ENCODE results near the gene STOM. TPM values are rescaled to one million over a fixed set of nuclear protein-coding genes. Genes with fewer than 3 reads are reported as not detected.

The STOM gene
- total and polyA plus RNA-seq, 4 donors = 40.5 to 106 (median 63.9) TPM

DNA sequence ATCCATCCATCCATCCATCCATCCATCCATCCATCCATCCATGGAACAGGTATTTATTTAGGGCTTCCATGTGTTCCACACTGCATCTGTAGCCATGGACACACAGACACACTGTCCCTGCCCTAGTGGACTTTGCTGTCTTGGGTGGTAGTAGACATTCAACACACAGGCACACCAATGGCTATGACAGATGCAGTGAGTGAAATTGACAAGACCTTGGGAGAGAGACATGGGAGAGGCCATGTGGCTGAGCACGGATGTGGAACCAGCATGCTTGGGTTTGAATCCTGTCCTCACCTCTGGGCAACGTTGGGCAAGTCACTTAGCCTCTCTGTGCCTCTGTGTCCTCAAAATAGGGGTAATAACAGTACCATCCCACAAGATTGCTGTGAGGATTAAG lies 45.3 kb downstream of the STOM start:
- no peak overlapping the region for H3K27ac ChIP-seq (ENCODE audit: low read depth, low read length)
- 100% methylated on average over 1 of the region's 2 CpGs for WGBS (ENCODE audit: insufficient coverage)
- DNase-seq (ENCODE audit: low read depth in 4 of 6, low spot score in 6 of 6) = no peak
- H3K4me3 ChIP-seq (ENCODE audit: low read depth, low read length) = no peak overlapping the region
- H3K36me3 ChIP-seq (ENCODE audit: control insufficient read depth, insufficient read depth, low read length) = peaks cover 37% of the 10 kb centered on the region
- peaks cover 6% of the 10 kb centered on the region for H3K4me1 ChIP-seq (ENCODE audit: control insufficient read depth, insufficient read depth, low read length)
- no peaks in the 10 kb centered on the region for H3K9me3 ChIP-seq (ENCODE audit: control insufficient read depth, insufficient read depth, low read length)
- H3K27me3 ChIP-seq (ENCODE audit: control insufficient read depth, insufficient read depth, low read length) = no peaks in the 10 kb centered on the region

DNA sequence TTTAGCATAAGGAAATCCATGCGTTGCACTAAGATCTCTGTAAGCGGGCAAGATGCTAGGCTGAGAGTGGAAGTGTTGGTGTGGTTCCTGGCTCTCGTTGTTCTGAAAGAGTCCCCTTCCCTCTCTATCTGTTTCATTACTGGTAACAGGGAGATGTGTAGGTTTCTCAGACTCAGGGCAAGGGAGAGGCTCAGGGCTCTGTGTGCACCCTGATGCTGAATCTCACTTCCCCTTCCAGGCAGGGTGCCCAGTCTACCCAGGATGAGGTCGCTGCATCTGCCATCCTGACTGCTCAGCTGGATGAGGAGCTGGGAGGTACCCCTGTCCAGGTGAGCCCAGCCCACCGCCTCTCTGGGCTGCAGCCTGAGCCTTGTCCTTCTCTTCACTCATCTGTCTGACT lies 45.7 kb downstream of the STOM start:
- H3K4me3 ChIP-seq (ENCODE audit: low read depth, low read length) = no peak overlapping the region
- DNase-seq (ENCODE audit: low read depth in 4 of 6, low spot score in 6 of 6) = no peak
- WGBS (ENCODE audit: insufficient coverage) = 96% methylated on average over 3 of the region's 5 CpGs
- H3K36me3 ChIP-seq (ENCODE audit: control insufficient read depth, insufficient read depth, low read length) = peaks cover 37% of the 10 kb centered on the region
- no peaks in the 10 kb centered on the region for H3K9me3 ChIP-seq (ENCODE audit: control insufficient read depth, insufficient read depth, low read length)
- peaks cover 6% of the 10 kb centered on the region for H3K4me1 ChIP-seq (ENCODE audit: control insufficient read depth, insufficient read depth, low read length)
- H3K27me3 ChIP-seq (ENCODE audit: control insufficient read depth, insufficient read depth, low read length) = no peaks in the 10 kb centered on the region
- H3K27ac ChIP-seq (ENCODE audit: low read depth, low read length) = no peak overlapping the region

DNA sequence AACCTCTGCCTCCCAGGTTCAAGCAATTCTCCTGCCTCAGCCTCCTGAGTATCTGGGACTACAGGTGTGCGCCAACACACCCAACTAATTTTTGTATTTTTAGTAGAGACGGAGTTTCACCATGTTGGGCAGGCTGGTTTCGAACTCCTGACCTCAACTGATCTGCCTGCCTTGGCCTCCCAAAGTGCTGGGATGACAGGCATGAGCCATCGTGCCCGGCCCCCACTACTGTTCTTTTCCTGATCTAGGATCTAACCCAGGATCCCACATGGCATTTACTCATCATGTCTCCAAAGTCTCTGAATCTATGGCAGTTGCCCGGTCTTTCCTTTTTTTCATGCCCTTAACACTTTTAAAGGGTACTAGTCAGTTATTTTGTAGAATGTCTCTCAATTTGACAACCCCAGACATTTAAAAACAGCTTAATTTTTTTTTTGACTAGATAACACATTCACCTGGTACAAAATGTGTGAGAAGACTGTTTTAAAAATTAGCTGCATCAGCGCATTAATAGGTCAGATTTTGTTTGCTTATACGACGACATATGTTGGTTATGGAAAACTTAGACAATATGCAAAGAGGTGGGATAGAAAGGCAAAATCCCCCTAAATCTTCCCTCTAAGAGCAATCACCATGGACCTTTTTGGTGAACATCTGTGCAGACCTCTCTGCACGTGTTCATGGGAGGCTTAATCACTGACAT lies 46.5 kb downstream of the STOM start:
- no peak for DNase-seq (ENCODE audit: low read depth in 4 of 6, low spot score in 6 of 6)
- Histone ChIP-seq H3K4me3 (ENCODE audit: low read depth, low read length) (no peak overlapping the region), H3K9me3 (ENCODE audit: control insufficient read depth, insufficient read depth, low read length) (no peaks in the 10 kb centered on the region), H3K27ac (ENCODE audit: low read depth, low read length) (no peak overlapping the region), H3K4me1 (ENCODE audit: control insufficient read depth, insufficient read depth, low read length) (peaks cover 6% of the 10 kb centered on the region), H3K27me3 (ENCODE audit: control insufficient read depth, insufficient read depth, low read length) (no peaks in the 10 kb centered on the region), H3K36me3 (ENCODE audit: control insufficient read depth, insufficient read depth, low read length) (peaks cover 37% of the 10 kb centered on the region)
- WGBS (ENCODE audit: insufficient coverage) = 83% methylated on average over 5 of the region's 10 CpGs

DNA sequence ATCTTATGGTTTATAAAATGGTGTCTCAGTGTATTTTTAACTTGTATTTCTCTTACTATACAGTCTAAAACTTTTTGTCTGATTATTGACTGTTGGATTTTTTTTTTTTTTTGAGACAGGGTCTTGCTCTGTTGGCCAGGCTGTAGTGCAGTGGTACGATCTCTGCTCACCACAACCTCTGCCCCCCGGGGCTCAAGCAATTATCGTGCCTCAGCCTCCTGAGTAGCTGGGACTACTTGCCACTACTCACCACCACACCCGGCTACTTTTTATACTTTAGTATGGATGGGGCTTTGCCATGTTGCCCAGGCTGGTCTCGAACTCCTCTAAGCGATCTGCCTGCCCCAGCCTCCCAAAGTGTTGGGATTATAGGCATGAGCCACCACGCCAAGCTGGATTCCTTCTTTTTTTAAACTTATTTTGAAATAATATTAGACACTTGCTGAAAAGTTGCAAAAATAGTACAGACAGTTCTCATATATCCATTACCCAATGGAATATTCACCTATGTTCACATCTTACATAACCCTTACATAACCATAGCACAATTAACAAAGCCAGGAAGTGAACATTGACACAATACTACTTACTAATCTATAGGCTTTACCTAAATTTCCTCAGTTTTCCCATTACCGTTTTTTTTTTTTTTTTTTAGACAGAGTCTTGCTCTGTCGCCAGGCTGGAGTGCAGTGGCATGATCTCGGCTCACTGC lies 47.2 kb downstream of the STOM start:
- no peak for DNase-seq (ENCODE audit: low read depth in 4 of 6, low spot score in 6 of 6)
- H3K36me3 ChIP-seq (ENCODE audit: control insufficient read depth, insufficient read depth, low read length) = peaks cover 43% of the 10 kb centered on the region
- no peak overlapping the region for H3K4me3 ChIP-seq (ENCODE audit: low read depth, low read length)
- H3K9me3 ChIP-seq (ENCODE audit: control insufficient read depth, insufficient read depth, low read length) = no peaks in the 10 kb centered on the region
- no peaks in the 10 kb centered on the region for H3K27me3 ChIP-seq (ENCODE audit: control insufficient read depth, insufficient read depth, low read length)
- H3K27ac ChIP-seq (ENCODE audit: low read depth, low read length) = no peak overlapping the region
- peaks cover 6% of the 10 kb centered on the region for H3K4me1 ChIP-seq (ENCODE audit: control insufficient read depth, insufficient read depth, low read length)
- no CpG with 5 or more reads among the region's 10 CpGs for WGBS (ENCODE audit: insufficient coverage)

DNA sequence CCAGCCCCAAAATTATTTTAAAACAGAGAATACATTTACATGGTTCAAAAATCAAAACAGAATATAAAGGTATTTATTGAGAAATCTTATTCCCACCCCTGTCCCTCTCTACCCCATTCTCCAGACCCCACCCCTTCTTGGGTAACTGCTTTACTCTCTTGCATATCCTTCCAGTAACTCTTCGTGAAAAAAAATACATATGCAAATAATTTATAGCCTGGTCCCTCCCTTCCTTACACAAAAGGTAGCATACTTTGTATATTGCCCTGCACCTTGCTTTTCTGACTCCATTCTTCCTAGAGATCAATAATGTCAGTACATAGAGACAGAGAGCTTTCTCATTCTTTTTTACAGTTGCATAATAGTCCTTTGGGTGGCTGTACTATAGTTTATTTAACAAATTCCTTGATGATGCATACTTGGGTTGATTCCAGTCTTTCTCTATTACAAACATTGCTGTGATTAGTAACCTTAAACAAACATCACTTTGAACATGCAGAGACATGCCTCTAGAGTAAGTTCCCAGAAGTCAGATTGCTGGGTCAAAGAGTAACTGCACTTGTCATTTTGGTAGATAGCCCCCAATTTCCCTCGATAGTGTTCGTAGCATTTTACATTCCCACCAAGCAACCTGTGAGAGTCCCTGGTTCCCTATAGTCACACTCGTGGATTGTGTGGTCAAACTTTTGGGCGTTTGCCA lies 47.9 kb downstream of the STOM start:
- no peak for DNase-seq (ENCODE audit: low read depth in 4 of 6, low spot score in 6 of 6)
- Histone ChIP-seq H3K4me3 (ENCODE audit: low read depth, low read length) (no peak overlapping the region), H3K36me3 (ENCODE audit: control insufficient read depth, insufficient read depth, low read length) (peaks cover 40% of the 10 kb centered on the region), H3K27me3 (ENCODE audit: control insufficient read depth, insufficient read depth, low read length) (no peaks in the 10 kb centered on the region), H3K9me3 (ENCODE audit: control insufficient read depth, insufficient read depth, low read length) (no peaks in the 10 kb centered on the region), H3K27ac (ENCODE audit: low read depth, low read length) (no peak overlapping the region), H3K4me1 (ENCODE audit: control insufficient read depth, insufficient read depth, low read length) (peaks cover 6% of the 10 kb centered on the region)
- no CpG with 5 or more reads among the region's 5 CpGs for WGBS (ENCODE audit: insufficient coverage)

DNA sequence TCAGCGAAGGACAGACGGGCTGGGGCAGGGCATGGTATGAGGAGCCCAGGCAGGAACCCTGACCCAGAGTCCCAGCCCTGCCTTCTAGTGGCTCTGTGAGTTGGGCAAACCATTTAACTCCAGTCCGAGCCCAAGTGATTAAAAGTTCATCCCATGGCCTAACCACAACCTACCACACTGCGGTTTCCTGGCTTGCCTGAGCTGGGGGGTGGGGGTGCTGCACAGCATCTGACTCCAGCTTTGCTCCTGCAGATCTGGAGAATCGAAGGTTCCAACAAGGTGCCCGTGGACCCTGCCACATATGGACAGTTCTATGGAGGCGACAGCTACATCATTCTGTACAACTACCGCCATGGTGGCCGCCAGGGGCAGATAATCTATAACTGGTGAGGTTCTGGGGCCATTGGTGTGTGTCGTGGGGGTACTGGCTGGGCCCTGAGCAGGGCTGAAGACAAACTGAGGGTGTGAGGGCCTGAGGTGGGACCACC lies 49.0 kb downstream of the STOM start:
- DNase-seq (ENCODE audit: low read depth in 4 of 6, low spot score in 6 of 6) = no peak
- Histone ChIP-seq H3K4me1 (ENCODE audit: control insufficient read depth, insufficient read depth, low read length) (peaks cover 6% of the 10 kb centered on the region), H3K9me3 (ENCODE audit: control insufficient read depth, insufficient read depth, low read length) (no peaks in the 10 kb centered on the region), H3K27me3 (ENCODE audit: control insufficient read depth, insufficient read depth, low read length) (no peaks in the 10 kb centered on the region), H3K27ac (ENCODE audit: low read depth, low read length) (no peak overlapping the region), H3K4me3 (ENCODE audit: low read depth, low read length) (no peak overlapping the region), H3K36me3 (ENCODE audit: control insufficient read depth, insufficient read depth, low read length) (peaks cover 35% of the 10 kb centered on the region)
- WGBS (ENCODE audit: insufficient coverage) = 90% methylated on average over 10 of the region's 10 CpGs

DNA sequence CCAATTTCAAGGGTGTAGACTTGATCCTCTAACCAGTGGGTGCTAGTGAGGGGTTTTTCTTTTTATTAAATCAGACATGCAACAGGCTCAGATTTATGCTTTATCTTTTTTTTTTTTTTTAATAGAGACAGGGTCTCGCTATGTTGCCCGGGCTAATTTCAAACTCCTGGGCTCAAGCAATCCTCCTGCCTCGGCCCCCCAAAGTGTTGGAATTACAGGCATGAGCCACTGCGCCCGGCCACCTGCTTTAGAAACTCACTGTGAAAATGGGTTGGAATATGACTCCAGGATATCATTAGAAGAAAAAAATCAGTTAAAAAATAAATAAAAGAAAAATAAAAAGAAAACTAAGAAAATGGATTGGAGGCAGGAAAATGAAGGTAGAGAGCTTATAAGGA lies 50.7 kb downstream of the STOM start:
- WGBS (ENCODE audit: insufficient coverage) = no CpG with 5 or more reads among the region's 5 CpGs
- Histone ChIP-seq H3K36me3 (ENCODE audit: control insufficient read depth, insufficient read depth, low read length) (peaks cover 32% of the 10 kb centered on the region), H3K9me3 (ENCODE audit: control insufficient read depth, insufficient read depth, low read length) (no peaks in the 10 kb centered on the region), H3K4me1 (ENCODE audit: control insufficient read depth, insufficient read depth, low read length) (peaks cover 3% of the 10 kb centered on the region), H3K4me3 (ENCODE audit: low read depth, low read length) (no peak overlapping the region), H3K27ac (ENCODE audit: low read depth, low read length) (no peak overlapping the region), H3K27me3 (ENCODE audit: control insufficient read depth, insufficient read depth, low read length) (no peaks in the 10 kb centered on the region)
- no peak for DNase-seq (ENCODE audit: low read depth in 4 of 6, low spot score in 6 of 6)

DNA sequence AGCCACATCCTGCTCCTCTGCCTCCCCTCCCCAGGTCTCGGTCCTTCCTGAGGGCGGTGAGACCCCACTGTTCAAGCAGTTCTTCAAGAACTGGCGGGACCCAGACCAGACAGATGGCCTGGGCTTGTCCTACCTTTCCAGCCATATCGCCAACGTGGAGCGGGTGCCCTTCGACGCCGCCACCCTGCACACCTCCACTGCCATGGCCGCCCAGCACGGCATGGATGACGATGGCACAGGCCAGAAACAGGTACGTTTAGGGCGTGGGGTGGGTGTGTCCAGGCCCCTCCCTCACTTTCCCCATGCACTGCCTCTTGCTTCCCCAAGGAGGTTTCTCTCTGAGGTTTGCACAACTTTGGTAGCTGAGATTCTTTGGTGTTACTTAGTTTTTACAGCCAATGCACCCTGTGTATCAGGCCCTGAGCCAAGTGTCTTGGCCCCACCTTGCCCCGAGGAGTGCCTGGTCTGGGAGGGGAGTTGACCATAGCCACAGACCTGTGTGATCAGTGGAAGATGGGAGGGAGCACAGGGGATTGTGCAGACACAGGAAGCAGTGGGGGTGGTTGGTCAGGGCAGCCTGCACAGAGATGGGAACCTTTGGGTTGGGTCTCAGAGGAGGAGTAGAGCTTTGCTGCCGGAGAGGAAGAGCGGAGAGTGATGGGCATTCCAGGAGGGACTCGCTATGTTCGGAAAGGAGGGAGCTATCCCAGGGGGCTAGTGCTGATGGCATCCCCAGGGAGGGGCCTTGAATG lies 51.2 kb downstream of the STOM start:
- peaks cover 3% of the 10 kb centered on the region for H3K4me1 ChIP-seq (ENCODE audit: control insufficient read depth, insufficient read depth, low read length)
- DNase-seq (ENCODE audit: low read depth in 4 of 6, low spot score in 6 of 6) = no peak
- H3K27ac ChIP-seq (ENCODE audit: low read depth, low read length) = no peak overlapping the region
- H3K27me3 ChIP-seq (ENCODE audit: control insufficient read depth, insufficient read depth, low read length) = no peaks in the 10 kb centered on the region
- WGBS (ENCODE audit: insufficient coverage) = 94% methylated on average over 18 of the region's 19 CpGs
- H3K4me3 ChIP-seq (ENCODE audit: low read depth, low read length) = no peak overlapping the region
- H3K9me3 ChIP-seq (ENCODE audit: control insufficient read depth, insufficient read depth, low read length) = no peaks in the 10 kb centered on the region
- peaks cover 32% of the 10 kb centered on the region for H3K36me3 ChIP-seq (ENCODE audit: control insufficient read depth, insufficient read depth, low read length)

Data from spinal cord (tissue), 10 donors.